MM.1S (cell line): ENCODE data around the gene MMP20.

ENCODE experiments used
- DNase-seq: peaks from one replicate; pipeline ENCODE4 v3.0.0-alpha.2; 2015
- H2AFZ ChIP-seq: fragments of 300-600 bp; sonication (generic); 2 replicates; pipeline ENCODE4 v1.6.0; 2016; ENCODE audit warnings: antibody characterized with exemption, low read length
- H3F3A ChIP-seq: fragments of 300-600 bp; sonication (generic); 2 replicates; pipeline ENCODE4 v1.6.1; 2016; ENCODE audit warnings: mild to moderate bottlenecking, antibody characterized with exemption, low read length, moderate library complexity, mixed read lengths; ENCODE audit not compliant: insufficient read depth
- H3K27ac ChIP-seq: fragments of 300-600 bp; sonication (generic); 2 replicates; pipeline ENCODE4 v1.5.1; 2016; ENCODE audit warnings: mild to moderate bottlenecking, low read length
- H3K27me3 ChIP-seq: fragments of 300-600 bp; sonication (generic); replicated peaks from 2 replicates; pipeline ENCODE4 v1.6.0; 2016; ENCODE audit warnings: low read length; ENCODE audit not compliant: insufficient read depth
- H3K36me3 ChIP-seq: fragments of 300-600 bp; sonication (generic); replicated peaks from 2 replicates; pipeline ENCODE4 v1.6.1; 2016; ENCODE audit warnings: mild to moderate bottlenecking, low read length, mixed read lengths; ENCODE audit not compliant: insufficient read depth
- H3K4me1 ChIP-seq: fragments of 300-600 bp; sonication (generic); 2 replicates; pipeline ENCODE4 v1.6.1; 2016; ENCODE audit warnings: low read length, mixed read lengths
- H3K4me2 ChIP-seq: fragments of 300-600 bp; sonication (generic); 2 replicates; pipeline ENCODE4 v1.6.0; 2016; ENCODE audit warnings: low read depth, low read length
- H3K4me3 ChIP-seq: fragments of 300-600 bp; sonication (generic); 2 replicates; pipeline ENCODE4 v1.5.1; 2016; ENCODE audit warnings: low read length, mixed read lengths
- H3K79me2 ChIP-seq: fragments of 300-600 bp; sonication (generic); 2 replicates; pipeline ENCODE4 v1.6.1; 2016; ENCODE audit warnings: mixed run types, low read length, mixed read lengths
- H3K9ac ChIP-seq: fragments of 300-600 bp; sonication (generic); 2 replicates; pipeline ENCODE4 v1.6.1; 2016; ENCODE audit warnings: low read length, mixed read lengths
- H3K9me2 ChIP-seq: fragments of 300-600 bp; sonication (generic); replicated peaks from 2 replicates; pipeline ENCODE4 v1.6.1; 2016; ENCODE audit warnings: mild to moderate bottlenecking, low read length, mixed read lengths; ENCODE audit not compliant: insufficient read depth
- H3K9me3 ChIP-seq: fragments of 300-600 bp; sonication (generic); replicated peaks from 2 replicates; pipeline ENCODE4 v1.6.1; 2016; ENCODE audit warnings: mild to moderate bottlenecking, low read length, mixed read lengths; ENCODE audit not compliant: insufficient read depth
- H4K20me1 ChIP-seq: fragments of 300-600 bp; sonication (generic); 2 replicates; pipeline ENCODE4 v1.6.1; 2016; ENCODE audit warnings: mild to moderate bottlenecking, low read length, moderate library complexity, mixed read lengths; ENCODE audit not compliant: insufficient read depth
- EZH2 ChIP-seq: fragments of 300-600 bp; sonication (generic); optimal IDR thresholded peaks from 2 replicates; pipeline ENCODE3; 2017; ENCODE audit warnings: low read depth, mild to moderate bottlenecking, antibody characterized with exemption, low read length, mixed read lengths
- EZH2phosphoT487 ChIP-seq: fragments of 300-600 bp; sonication (generic); IDR thresholded peaks from 2 replicates; pipeline ENCODE4 v1.6.1; 2018; ENCODE audit warnings: antibody characterized with exemption, low read length
- TF ChIP-seq, protein P1 (sequence below): fragments of 300-600 bp; sonication (generic); IDR thresholded peaks from 2 replicates; pipeline ENCODE4 v1.5.1; 2016; ENCODE audit warnings: antibody characterized with exemption, low read length, mixed read lengths

Gene MMP20

DNA sequence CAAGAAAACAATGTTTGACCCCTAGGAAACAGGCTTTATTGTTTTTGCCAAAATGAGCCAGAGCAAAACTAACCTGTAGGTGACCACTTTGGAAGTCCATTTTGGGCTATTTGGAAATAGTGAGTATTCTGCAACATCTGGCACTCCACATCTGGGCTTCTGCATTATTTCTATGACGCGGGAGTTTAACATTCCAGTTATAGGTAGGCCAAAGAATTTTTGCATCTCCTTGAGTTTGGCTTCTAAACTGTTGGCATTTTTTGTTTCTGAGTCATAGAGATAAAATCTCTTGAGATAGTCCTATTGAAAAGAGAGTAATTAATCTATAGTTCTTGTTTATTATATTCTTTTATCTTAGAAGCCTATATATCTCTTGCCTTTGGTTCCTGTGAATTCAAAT, 97.4 kb downstream of the MMP20 start:
- Histone ChIP-seq H3K9me3 (no peaks in the 10 kb centered on the region), H3K4me2 (no peak overlapping the region), H3K79me2 (no peaks in the 10 kb centered on the region), H3K36me3 (no peaks in the 10 kb centered on the region), H3F3A (no peaks in the 10 kb centered on the region), H3K9me2 (no peaks in the 10 kb centered on the region), H2AFZ (no peak overlapping the region), H3K27me3 (no peaks in the 10 kb centered on the region), H3K4me1 (no peaks in the 10 kb centered on the region), H3K4me3 (no peak overlapping the region), H3K9ac (no peak overlapping the region), H4K20me1 (no peaks in the 10 kb centered on the region), H3K27ac (no peak overlapping the region)
- no peak for TF ChIP-seq EZH2phosphoT487
- TF ChIP-seq EZH2, result no peak
- TF ChIP-seq, protein P1, sequence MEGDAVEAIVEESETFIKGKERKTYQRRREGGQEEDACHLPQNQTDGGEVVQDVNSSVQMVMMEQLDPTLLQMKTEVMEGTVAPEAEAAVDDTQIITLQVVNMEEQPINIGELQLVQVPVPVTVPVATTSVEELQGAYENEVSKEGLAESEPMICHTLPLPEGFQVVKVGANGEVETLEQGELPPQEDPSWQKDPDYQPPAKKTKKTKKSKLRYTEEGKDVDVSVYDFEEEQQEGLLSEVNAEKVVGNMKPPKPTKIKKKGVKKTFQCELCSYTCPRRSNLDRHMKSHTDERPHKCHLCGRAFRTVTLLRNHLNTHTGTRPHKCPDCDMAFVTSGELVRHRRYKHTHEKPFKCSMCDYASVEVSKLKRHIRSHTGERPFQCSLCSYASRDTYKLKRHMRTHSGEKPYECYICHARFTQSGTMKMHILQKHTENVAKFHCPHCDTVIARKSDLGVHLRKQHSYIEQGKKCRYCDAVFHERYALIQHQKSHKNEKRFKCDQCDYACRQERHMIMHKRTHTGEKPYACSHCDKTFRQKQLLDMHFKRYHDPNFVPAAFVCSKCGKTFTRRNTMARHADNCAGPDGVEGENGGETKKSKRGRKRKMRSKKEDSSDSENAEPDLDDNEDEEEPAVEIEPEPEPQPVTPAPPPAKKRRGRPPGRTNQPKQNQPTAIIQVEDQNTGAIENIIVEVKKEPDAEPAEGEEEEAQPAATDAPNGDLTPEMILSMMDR, result no peak
- DNase-seq, result no peak

DNA sequence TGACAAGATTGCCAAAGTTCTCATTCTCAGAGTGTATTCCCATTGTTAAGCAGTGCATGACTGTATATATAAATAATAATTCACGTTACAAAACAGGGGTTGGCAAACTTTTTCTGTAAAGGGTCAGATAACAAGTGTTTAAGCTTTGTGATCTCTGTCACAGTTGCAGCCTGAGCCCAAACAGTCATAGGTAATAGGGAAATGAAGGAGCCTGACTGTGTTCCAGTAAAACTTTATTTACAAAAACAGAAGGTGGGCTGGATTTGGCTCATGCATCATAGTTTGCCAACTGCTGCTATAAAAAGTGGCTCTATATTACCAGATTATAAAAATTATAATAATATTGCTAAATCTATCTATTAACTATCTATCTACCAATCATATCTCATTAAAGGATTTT, 98.1 kb downstream of the MMP20 start:
- H3K79me2 ChIP-seq, result no peaks in the 10 kb centered on the region
- H3K4me3 ChIP-seq, result no peak overlapping the region
- H3K9me3 ChIP-seq, result no peaks in the 10 kb centered on the region
- no peak for DNase-seq
- H3K4me1 ChIP-seq, result no peaks in the 10 kb centered on the region
- TF ChIP-seq EZH2 (no peak), EZH2phosphoT487 (no peak)
- TF ChIP-seq, protein P1, result no peak
- no peaks in the 10 kb centered on the region for H3K27me3 ChIP-seq
- no peaks in the 10 kb centered on the region for H4K20me1 ChIP-seq
- H3K36me3 ChIP-seq, result no peaks in the 10 kb centered on the region
- H3K9ac ChIP-seq, result no peak overlapping the region
- no peak overlapping the region for H2AFZ ChIP-seq
- no peak overlapping the region for H3K27ac ChIP-seq
- H3K9me2 ChIP-seq, result no peaks in the 10 kb centered on the region
- no peak overlapping the region for H3K4me2 ChIP-seq
- no peaks in the 10 kb centered on the region for H3F3A ChIP-seq
